HEK293 (cell line): ENCODE measurements around the gene TRIP10.

Experiments
- GFI1B ChIP-seq: fragments of 450-650 bp; formaldehyde crosslinking; IDR thresholded peaks from 2 replicates; pipeline ENCODE4 v1.5.1; 2016; ENCODE audit warnings: missing biosample characterization, missing genetic modification characterization
- GLI4 ChIP-seq: fragments of 450-650 bp; formaldehyde crosslinking; IDR thresholded peaks from 2 replicates; pipeline ENCODE4 v1.5.1; 2016; ENCODE audit warnings: missing biosample characterization, missing genetic modification characterization
- GLIS1 ChIP-seq: fragments of 450-650 bp; formaldehyde crosslinking; IDR thresholded peaks from 2 replicates; pipeline ENCODE4 v1.5.1; 2016; ENCODE audit warnings: missing biosample characterization, missing genetic modification characterization
- KLF1 ChIP-seq: fragments of 450-650 bp; formaldehyde crosslinking; IDR thresholded peaks from 2 replicates; pipeline ENCODE4 v1.5.1; 2016; ENCODE audit warnings: missing biosample characterization, missing genetic modification characterization
- KLF10 ChIP-seq: fragments of 450-650 bp; IDR thresholded peaks from 2 replicates; pipeline ENCODE4 v1.5.1; 2018; ENCODE audit warnings: missing biosample characterization, mild to moderate bottlenecking, missing genetic modification characterization
- REST ChIP-seq: fragments of 450-650 bp; formaldehyde crosslinking; IDR thresholded peaks from 2 replicates; pipeline ENCODE4 v1.5.1; 2016; ENCODE audit warnings: missing biosample characterization, missing genetic modification characterization
- SP2 ChIP-seq: fragments of 450-650 bp; formaldehyde crosslinking; IDR thresholded peaks from 2 replicates; pipeline ENCODE4 v1.5.1; 2016; ENCODE audit warnings: missing biosample characterization, missing genetic modification characterization
- ZBTB17 ChIP-seq: fragments of 450-650 bp; formaldehyde crosslinking; IDR thresholded peaks from 2 replicates; pipeline ENCODE4 v1.5.1; 2016; ENCODE audit warnings: missing biosample characterization, missing genetic modification characterization
- ZBTB48 ChIP-seq: fragments of 450-650 bp; formaldehyde crosslinking; IDR thresholded peaks from 2 replicates; pipeline ENCODE4 v1.5.1; 2016; ENCODE audit warnings: missing biosample characterization, missing genetic modification characterization
- ZBTB8A ChIP-seq: fragments of 450-650 bp; formaldehyde crosslinking; IDR thresholded peaks from 2 replicates; pipeline ENCODE4 v1.5.1; 2016; ENCODE audit warnings: missing biosample characterization, missing genetic modification characterization
- ZEB2 ChIP-seq: fragments of 450-650 bp; formaldehyde crosslinking; IDR thresholded peaks from 2 replicates; pipeline ENCODE4 v1.5.1; 2016; ENCODE audit warnings: missing biosample characterization, missing genetic modification characterization
- ZFP37 ChIP-seq: fragments of 450-650 bp; formaldehyde crosslinking; IDR thresholded peaks from 2 replicates; pipeline ENCODE4 v1.5.1; 2016; ENCODE audit warnings: missing biosample characterization, missing genetic modification characterization
- ZNF114 ChIP-seq: fragments of 450-650 bp; formaldehyde crosslinking; IDR thresholded peaks from 2 replicates; pipeline ENCODE4 v1.5.0; 2017; ENCODE audit warnings: missing biosample characterization, missing genetic modification characterization
- ZNF140 ChIP-seq: fragments of 450-650 bp; formaldehyde crosslinking; IDR thresholded peaks from 2 replicates; pipeline ENCODE4 v1.5.1; 2016; ENCODE audit warnings: missing biosample characterization, missing genetic modification characterization
- ZNF174 ChIP-seq: fragments of 450-650 bp; formaldehyde crosslinking; IDR thresholded peaks from 2 replicates; pipeline ENCODE4 v1.5.0; 2017; ENCODE audit warnings: missing biosample characterization, mild to moderate bottlenecking, missing genetic modification characterization
- ZNF274 ChIP-seq, 2 experiments: fragments of 200-500 bp in 1 of 2; fragments of 450-650 bp in 1 of 2; sonication (Bioruptor generic) in 1 of 2; formaldehyde crosslinking in 1 of 2; IDR thresholded peaks; 2 replicates each; pipeline versions ENCODE4 v1.5.1 to v1.6.1; 2014 to 2016; ENCODE audit warnings: borderline replicate concordance in 1 of 2, inconsistent platforms in 1 of 2, low read length in 1 of 2, missing biosample characterization in 1 of 2, missing genetic modification characterization in 1 of 2
- ZNF514 ChIP-seq: fragments of 450-650 bp; formaldehyde crosslinking; IDR thresholded peaks from 2 replicates; pipeline ENCODE4 v1.5.1; 2016; ENCODE audit warnings: missing biosample characterization, missing genetic modification characterization
- ZNF571 ChIP-seq: fragments of 450-650 bp; formaldehyde crosslinking; IDR thresholded peaks from 2 replicates; pipeline ENCODE4 v1.5.0; 2017; ENCODE audit warnings: missing biosample characterization, missing genetic modification characterization
- ZNF626 ChIP-seq: fragments of 450-650 bp; sonication (Bioruptor Pico); formaldehyde crosslinking; IDR thresholded peaks from 2 replicates; pipeline ENCODE4 v1.5.1; 2018; ENCODE audit warnings: missing biosample characterization, missing genetic modification characterization, inconsistent platforms
- ZNF629 ChIP-seq: fragments of 450-650 bp; formaldehyde crosslinking; IDR thresholded peaks from 2 replicates; pipeline ENCODE4 v1.5.1; 2017; ENCODE audit warnings: missing biosample characterization, missing genetic modification characterization
- ZNF670 ChIP-seq: fragments of 450-650 bp; formaldehyde crosslinking; IDR thresholded peaks from 2 replicates; pipeline ENCODE4 v1.5.1; 2016; ENCODE audit warnings: missing biosample characterization, missing genetic modification characterization, low read depth
- ZNF792 ChIP-seq: fragments of 450-650 bp; formaldehyde crosslinking; IDR thresholded peaks from 2 replicates; pipeline ENCODE4 v1.5.1; 2016; ENCODE audit warnings: missing biosample characterization, missing genetic modification characterization
- ZNF830 ChIP-seq: fragments of 450-650 bp; IDR thresholded peaks from 2 replicates; pipeline ENCODE4 v1.5.0; 2018; ENCODE audit warnings: missing biosample characterization, missing genetic modification characterization, low read depth, mild to moderate bottlenecking, moderate library complexity
- ZNF837 ChIP-seq: fragments of 450-650 bp; formaldehyde crosslinking; IDR thresholded peaks from 2 replicates; pipeline ENCODE4 v1.5.1; 2016; ENCODE audit warnings: missing biosample characterization, missing genetic modification characterization
- TF ChIP-seq, protein P1 (sequence below): fragments of 450-650 bp; formaldehyde crosslinking; IDR thresholded peaks from 2 replicates; pipeline ENCODE4; 2016; ENCODE audit warnings: missing biosample characterization, missing genetic modification characterization

TRIP10 gene

GRCh38 chr19:6767357-6768235 lies 28.1 kb downstream of the TRIP10 start, which contains the start of gene SH2D3A (continued):
- TF ChIP-seq REST (tag by site-specific recombination) (no peak), ZNF274 (IDR thresholded peaks at IDR 0.05; ENCODE audit: low read length) (no peak), ZNF274 (tag by site-specific recombination; IDR thresholded peaks at IDR 0.05; ENCODE audit: borderline replicate concordance) (no peak), ZEB2 (tag by site-specific recombination) (peak; percentile 74), KLF1 (tag by site-specific recombination) (peak; percentile 95), ZNF514 (tag by site-specific recombination) (no peak), ZBTB17 (tag by site-specific recombination) (no peak), ZNF837 (tag by site-specific recombination) (no peak), ZFP37 (tag by site-specific recombination) (no peak), SP2 (tag by site-specific recombination) (peak; percentile 93), ZNF571 (tag by site-specific recombination) (no peak), ZNF830 (tag by site-specific recombination) (no peak), GLIS1 (tag by site-specific recombination) (peak; percentile 42; the same call in 1 of the 2 replicates), ZNF114 (tag by site-specific recombination) (no peak), ZBTB8A (peak; percentile 14; the same call in 1 of the 2 replicates), ZNF140 (no peak), GLI4 (tag by site-specific recombination) (no peak), KLF10 (tag by site-specific recombination) (0 out of 2 replicates have a peak, but pooled peaks have one; percentile 11), ZBTB48 (tag by site-specific recombination) (0 out of 2 replicates have a peak, but pooled peaks have one; percentile 27), ZNF629 (tag by site-specific recombination) (peak; percentile 55), ZNF174 (tag by site-specific recombination) (no peak), ZNF626 (tag by site-specific recombination) (no peak), GFI1B (tag by site-specific recombination) (no peak), ZNF792 (tag by site-specific recombination) (no peak), ZNF670 (tag by site-specific recombination) (no peak)
- TF ChIP-seq, protein P1, sequence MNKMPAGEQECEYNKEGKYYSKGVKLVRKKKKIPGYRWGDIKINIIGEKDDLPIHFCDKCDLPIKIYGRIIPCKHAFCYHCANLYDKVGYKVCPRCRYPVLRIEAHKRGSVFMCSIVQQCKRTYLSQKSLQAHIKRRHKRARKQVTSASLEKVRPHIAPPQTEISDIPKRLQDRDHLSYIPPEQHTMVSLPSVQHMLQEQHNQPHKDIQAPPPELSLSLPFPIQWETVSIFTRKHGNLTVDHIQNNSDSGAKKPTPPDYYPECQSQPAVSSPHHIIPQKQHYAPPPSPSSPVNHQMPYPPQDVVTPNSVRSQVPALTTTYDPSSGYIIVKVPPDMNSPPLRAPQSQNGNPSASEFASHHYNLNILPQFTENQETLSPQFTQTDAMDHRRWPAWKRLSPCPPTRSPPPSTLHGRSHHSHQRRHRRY = no peak
